NCI-H510A (cell line): ENCODE results near the gene ILK.

Source experiments
- DNase-seq: peaks from one replicate; lab custom pipeline; 2025; lab: John Stamatoyannopoulos, UW

ILK gene

GRCh38 chr11:6636480-6636879 is 32.9 kb downstream of the ILK start:
- no peak for DNase-seq

- DNase-seq, result no peak
Observed at GRCh38 chr11:6637871-6638270, 34.3 kb downstream of the ILK start.

- no peak for DNase-seq
Observed at GRCh38 chr11:6638429-6638828, 34.9 kb downstream of the ILK start.

GRCh38 chr11:6640036-6640984 is 36.7 kb downstream of the ILK start:
- DNase-seq, result no peak

GRCh38 chr11:6640985-6641701 is 37.6 kb downstream of the ILK start:
- no peak for DNase-seq

GRCh38 chr11:6642957-6643356 is 39.4 kb downstream of the ILK start:
- DNase-seq, result no peak

GRCh38 chr11:6646071-6646470 is 42.5 kb downstream of the ILK start:
- DNase-seq, result no peak

GRCh38 chr11:6646576-6646917 is 43.0 kb downstream of the ILK start:
- no peak for DNase-seq

- DNase-seq, result no peak
Observed at GRCh38 chr11:6646918-6647679, 43.5 kb downstream of the ILK start.

GRCh38 chr11:6647836-6648235 is 44.3 kb downstream of the ILK start:
- DNase-seq, result no peak

- no peak for DNase-seq
Observed at GRCh38 chr11:6648501-6648900, 44.9 kb downstream of the ILK start.

GRCh38 chr11:6650104-6650503 is 46.5 kb downstream of the ILK start:
- DNase-seq, result no peak

- DNase-seq, result no peak
Observed at GRCh38 chr11:6650980-6651379, 47.4 kb downstream of the ILK start.

- no peak for DNase-seq
Observed at GRCh38 chr11:6652182-6652581, 48.6 kb downstream of the ILK start.

GRCh38 chr11:6653097-6653496 is 49.5 kb downstream of the ILK start:
- no peak for DNase-seq

- DNase-seq, result no peak
Observed at GRCh38 chr11:6653656-6654055, 50.1 kb downstream of the ILK start.

GRCh38 chr11:6654281-6655019 is 50.9 kb downstream of the ILK start:
- DNase-seq, result no peak

- DNase-seq, result no peak
Observed at GRCh38 chr11:6655020-6655789, 51.6 kb downstream of the ILK start.

- no peak for DNase-seq
Observed at GRCh38 chr11:6655790-6656583, 52.4 kb downstream of the ILK start, which contains the start of gene DCHS1. DCHS1 (minus strand) TSS chr11:6655809; CDS start chr11:6641613, 14,196 bp downstream.

GRCh38 chr11:6656584-6656915 is 53.0 kb downstream of the ILK start:
- no peak for DNase-seq
